Heart left ventricle (tissue), 16 donors: ENCODE results near the gene MYO1G. TPM values are rescaled to one million over a fixed set of nuclear protein-coding genes. Genes with fewer than 3 reads are reported as not detected.

Experiments used
- ATAC-seq, 4 donors: fragments of 200-7000 bp; cut with Tn5 transposase; one replicate each; pipeline ENCODE4 v1.9.1; 2020 to 2022; ENCODE audit warnings: moderate library complexity in 4 of 4, mild to moderate bottlenecking in 3 of 4, moderate number of reproducible peaks in 1 of 4
- DNase-seq, 5 donors: peaks; one replicate each; pipeline ENCODE4 v3.0.0-alpha.2; 2020
- H3K27ac ChIP-seq, 12 donors: fragments of 200-600 bp; sonication (generic) in 4 of 12; one replicate each; pipeline versions ENCODE4 v1.5.0 to v1.8.0; 2016 to 2022; ENCODE audit warnings: mild to moderate bottlenecking in 2 of 12
- H3K27me3 ChIP-seq, 9 donors: fragments of 200-600 bp; sonication (generic) in 2 of 9; one replicate each; pipeline versions ENCODE4 v1.5.1 to v1.8.0; 2016 to 2022; ENCODE audit warnings: mild to moderate bottlenecking in 3 of 9
- H3K36me3 ChIP-seq, 9 donors: fragments of 200-600 bp; sonication (generic) in 2 of 9; one replicate each; pipeline versions ENCODE4 v1.5.0 to v1.8.0; 2018 to 2022; ENCODE audit warnings: mild to moderate bottlenecking in 2 of 9
- H3K4me1 ChIP-seq, 12 donors: fragments of 200-600 bp; sonication (generic) in 4 of 12; one replicate each; pipeline versions ENCODE4 v1.5.0 to v1.8.0; 2016 to 2022; ENCODE audit warnings: mild to moderate bottlenecking in 3 of 12
- H3K4me3 ChIP-seq, 12 donors: fragments of 200-600 bp; sonication (generic) in 4 of 12; one replicate each; pipeline versions ENCODE4 v1.5.0 to v1.8.0; 2017 to 2022; ENCODE audit warnings: mild to moderate bottlenecking in 9 of 12, moderate library complexity in 4 of 12
- H3K9me3 ChIP-seq, 12 donors: fragments of 200-600 bp; sonication (generic) in 4 of 12; one replicate each; pipeline versions ENCODE4 v1.5.0 to v1.8.0; 2016 to 2022; ENCODE audit warnings: mild to moderate bottlenecking in 1 of 12
- CTCF ChIP-seq, 12 donors: fragments of 200-600 bp; sonication (generic) in 4 of 12; IDR thresholded peaks; one replicate each; pipeline versions ENCODE4 v1.5.0 to v1.8.0; 2018 to 2022; ENCODE audit warnings: antibody characterized with exemption in 12 of 12, mild to moderate bottlenecking in 5 of 12
- POLR2A ChIP-seq, 2 donors: fragments of 450-650 bp; IDR thresholded peaks; one replicate each; pipeline ENCODE4 v1.6.1; 2017; ENCODE audit warnings: antibody characterized with exemption in 2 of 2, mild to moderate bottlenecking in 2 of 2, moderate library complexity in 2 of 2
- WGBS, 4 donors: extraction: QIAGEN DNeasy Blood & Tissue Kit in 2 of 4; methylation state at CpG; one replicate each; pipeline versions ENCODE4 v1.1.5 to v1.1.7; 2013 to 2018; 5-methylcytosine and 5-hydroxymethylcytosine counted together
- intact Hi-C, 10 donors: fragments of 100-400 bp; cut with DNase I; formaldehyde crosslinking; loops; one replicate each; pipeline versions ENCODE4 v1.11.1 to v1.14.2; 2022
- polyA plus RNA-seq, 2 donors: library from polyadenylated mRNA; stranded (reverse); fragments of 200-250 nt; gene quantifications; one replicate each; pipeline ENCODE4 v1.2.3, GENCODE V29; 2013
- total RNA-seq, 9 donors: library from RNA; depleted of rRNA in 2 of 9; stranded (reverse); fragments of >200 nt in 2 of 9; fragmentation: NEBNext Ultra II Directional in 3 of 9; extraction: Animal tissue kit (Norgen Biotek cat#: 25700) in 3 of 9; gene quantifications; one replicate each; pipeline versions ENCODE4 v1.1.0 to v1.2.4, GENCODE V29; 2016 to 2023
- donor health status: ischemic (EF 13 %, LVEDD 7.1; RV severe dilation, severe dysfunction).
- donor health status: healthy with polysubstance abuse.
- donor health status: DM: no; HTN: yes; CAD: no.
- donor health status: DM: no; HTN: no; CAD: no.
- donor health status: ischemic (EF 25% LVEDD 6.9; RV normal size, moderate dysfunction).
- donor health status: ischemic (EF 25% LVEDD 5.7; RV mildly dilated, moderate dysfunction).
- donor health status: healthy.
- donor health status: DM: yes; HTN: yes; CAD: no.
- donor health status: ischemic (EF 35%, LVEDD 5.7; RV mildly dilated, moderate dysfunction).
- donor health status: nonischemic (EF 11% LVEDD 7.7; RV severe dilation, severe dysfunction).
- donor health status: DM: yes; HTN: yes; CAD: no.
- donor health status: PGD.
- donor health status: ischemic (EF 29% LVEDD 5.4; RV normal size, mild dysfunction).
- donor health status: nonischemic (EF 23%, LVEDD 6.1; RV moderate dilation, normal function).

The MYO1G gene
- total and polyA plus RNA-seq, 11 donors: 0.13 to 19.0 (median 0.79) TPM

GRCh38 chr7:45021604-45022296 lies 42.9 kb upstream of the MYO1G start:
- DNase-seq (no peak), ATAC-seq (no peak)
- TF ChIP-seq CTCF (IDR thresholded peaks at IDR 0.05) (no peak), POLR2A (IDR thresholded peaks at IDR 0.05) (no peak)
- Histone ChIP-seq H3K27me3 (no peaks in the 10 kb centered on the region), H3K36me3 (peaks cover 0 to 16% (median 6%) of the 10 kb centered on the region in 9 donors), H3K4me1 (peaks cover 0 to 31% (median 0%) of the 10 kb centered on the region in 12 donors), H3K4me3 (no peak overlapping the region), H3K9me3 (peaks cover 0 to 10% (median 0%) of the 10 kb centered on the region in 12 donors), H3K27ac (no peak overlapping the region)
- 80 to 86% (median 81%) methylated on average over 3 of the region's 3 CpGs for WGBS, 4 donors
- intact Hi-C loops: no loop called here

GRCh38 chr7:45020915-45021314 lies 42.1 kb upstream of the MYO1G start:
- no peak for DNase-seq
- peaks cover 0 to 23% (median 0%) of the 10 kb centered on the region in 12 donors for H3K4me1 ChIP-seq
- no peak overlapping the region for H3K27ac ChIP-seq
- H3K27me3 ChIP-seq: no peaks in the 10 kb centered on the region
- intact Hi-C loops: no loop called here
- no peak overlapping the region for H3K4me3 ChIP-seq
- H3K9me3 ChIP-seq: peaks cover 0 to 10% (median 0%) of the 10 kb centered on the region in 12 donors
- H3K36me3 ChIP-seq: peaks cover 0 to 13% (median 4%) of the 10 kb centered on the region in 9 donors
- 80 to 94% (median 87%) methylated on average over 5 of the region's 5 CpGs for WGBS, 4 donors
- no peak for ATAC-seq
- TF ChIP-seq CTCF (IDR thresholded peaks at IDR 0.05): no peak
- TF ChIP-seq POLR2A (IDR thresholded peaks at IDR 0.05): no peak

GRCh38 chr7:45017253-45017652 lies 38.4 kb upstream of the MYO1G start:
- H3K9me3 ChIP-seq: no peaks in the 10 kb centered on the region
- intact Hi-C loops: no loop called here
- DNase-seq: no peak
- no peak overlapping the region for H3K4me3 ChIP-seq
- 64 to 80% (median 64%) methylated on average over 3 of the region's 3 CpGs for WGBS, 4 donors
- no peak for ATAC-seq
- H3K4me1 ChIP-seq: peaks cover 0 to 33% (median 2%) of the 10 kb centered on the region in 12 donors
- no peak overlapping the region for H3K27ac ChIP-seq
- no peaks in the 10 kb centered on the region for H3K27me3 ChIP-seq
- peaks cover 0 to 21% (median 7%) of the 10 kb centered on the region in 9 donors for H3K36me3 ChIP-seq
- TF ChIP-seq POLR2A (IDR thresholded peaks at IDR 0.05) (no peak), CTCF (IDR thresholded peaks at IDR 0.05) (no peak)

GRCh38 chr7:45015313-45015712 lies 36.5 kb upstream of the MYO1G start:
- H3K27ac ChIP-seq: no peak overlapping the region
- intact Hi-C loops: no loop called here
- DNase-seq: no peak
- no peak for ATAC-seq
- no peaks in the 10 kb centered on the region for H3K9me3 ChIP-seq
- no peaks in the 10 kb centered on the region for H3K27me3 ChIP-seq
- TF ChIP-seq POLR2A (IDR thresholded peaks at IDR 0.05) (no peak), CTCF (IDR thresholded peaks at IDR 0.05) (no peak)
- H3K36me3 ChIP-seq: peaks cover 0 to 32% (median 9%) of the 10 kb centered on the region in 9 donors
- H3K4me3 ChIP-seq: no peak overlapping the region
- peaks cover 0 to 16% (median 1%) of the 10 kb centered on the region in 12 donors for H3K4me1 ChIP-seq
- WGBS, 4 donors: 79 to 86% (median 85%) methylated on average over 1 of the region's 1 CpG
